CD14-positive monocyte (primary cell): Measurements from ENCODE around the gene NBPF4. TPM values are rescaled to one million over a fixed set of nuclear protein-coding genes. Genes with fewer than 3 reads are reported as not detected.
"Not testable (repeated sequence)": the region's sequence is repeated elsewhere in the genome, so short reads cannot be mapped to it uniquely, and the experiment has no call there.

Experiments
- DNase-seq, 3 donors: peaks; one replicate each; pipeline ENCODE4 v3.0.0-alpha.2; 2011 to 2022
- H2AFZ ChIP-seq: 2 replicates; pipeline ENCODE4 v1.6.0; 2012; ENCODE audit warnings: mild to moderate bottlenecking, low read depth, low read length, inconsistent platforms; ENCODE audit not compliant: insufficient read depth, poor library complexity, severe bottlenecking
- H3K27ac ChIP-seq, 2 donors: 1 replicate in 1 of 2; 2 replicates in 1 of 2; pipeline ENCODE4 v1.5.1; 2012 to 2013; ENCODE audit warnings: low read length in 2 of 2, control low read depth in 1 of 2, inconsistent platforms in 1 of 2, low read depth in 1 of 2, mild to moderate bottlenecking in 1 of 2
- H3K27me3 ChIP-seq, 2 donors: one replicate each; pipeline versions ENCODE4 v1.6.0 to v1.6.1; 2011 to 2013; ENCODE audit warnings: low read length in 2 of 2; ENCODE audit not compliant: control insufficient read depth in 2 of 2, insufficient read depth in 2 of 2
- H3K36me3 ChIP-seq, 2 donors: replicated peaks in 1 of 2; 1 replicate in 1 of 2; 2 replicates in 1 of 2; pipeline versions ENCODE4 v1.5.1 to v1.6.1; 2012 to 2013; ENCODE audit warnings: low read length in 2 of 2, control low read depth in 1 of 2, inconsistent platforms in 1 of 2, mild to moderate bottlenecking in 1 of 2; ENCODE audit not compliant: insufficient read depth in 2 of 2, control insufficient read depth in 1 of 2
- H3K4me1 ChIP-seq, 2 donors: 1 replicate in 1 of 2; 2 replicates in 1 of 2; pipeline versions ENCODE4 v1.5.1 to v1.6.1; 2012 to 2013; ENCODE audit warnings: low read length in 2 of 2, control low read depth in 1 of 2, inconsistent platforms in 1 of 2, mild to moderate bottlenecking in 1 of 2, moderate library complexity in 1 of 2; ENCODE audit not compliant: insufficient read depth in 2 of 2, control insufficient read depth in 1 of 2
- H3K4me2 ChIP-seq: replicated peaks from 2 replicates; pipeline ENCODE3; 2012; ENCODE audit warnings: low read length, moderate library complexity, mild to moderate bottlenecking; ENCODE audit not compliant: poor library complexity, severe bottlenecking; ENCODE audit errors: extremely low read depth
- H3K4me3 ChIP-seq, 3 experiments: fragments of 200-600 bp in 1 of 3; sonication (generic) in 1 of 3; replicated peaks in 1 of 3; 1 replicate in 2 of 3; 2 replicates in 1 of 3; pipeline ENCODE4 v1.5.1; 2011 to 2013; ENCODE audit warnings: low read length in 3 of 3, mild to moderate bottlenecking in 3 of 3, control low read depth in 2 of 3, low read depth in 2 of 3, inconsistent platforms in 1 of 3, moderate library complexity in 1 of 3
- H3K79me2 ChIP-seq: 2 replicates; pipeline ENCODE4 v1.6.0; 2012; ENCODE audit warnings: mild to moderate bottlenecking, control low read depth, inconsistent platforms, low read length, moderate library complexity; ENCODE audit not compliant: insufficient read depth
- H3K9ac ChIP-seq: 2 replicates; pipeline ENCODE4 v1.6.0; 2017; ENCODE audit warnings: low read length, mild to moderate bottlenecking; ENCODE audit not compliant: insufficient read depth, poor library complexity, severe bottlenecking
- H3K9me3 ChIP-seq, 2 donors: replicated peaks in 1 of 2; 1 replicate in 1 of 2; 2 replicates in 1 of 2; pipeline versions ENCODE4 v1.5.1 to v1.6.1; 2012 to 2013; ENCODE audit warnings: low read length in 2 of 2, control low read depth in 1 of 2; ENCODE audit not compliant: control insufficient read depth in 1 of 2, insufficient read depth in 1 of 2
- H4K20me1 ChIP-seq: 2 replicates; pipeline ENCODE4 v1.6.0; 2012; ENCODE audit warnings: mild to moderate bottlenecking, low read length, control low read depth, moderate library complexity; ENCODE audit not compliant: insufficient read depth
- H3K27ac Mint-ChIP-seq, 7 donors: one replicate each; pipeline ENCODE4 v1.8.0; 2020; ENCODE audit warnings: mild to moderate bottlenecking in 7 of 7, mixed read lengths in 7 of 7, moderate library complexity in 6 of 7, inconsistent platforms in 2 of 7
- H3K27me3 Mint-ChIP-seq, 3 donors: one replicate each; pipeline ENCODE4 v1.8.0; 2021 to 2022; ENCODE audit warnings: low read depth in 3 of 3, mild to moderate bottlenecking in 3 of 3, mixed read lengths in 3 of 3, moderate library complexity in 3 of 3, inconsistent platforms in 1 of 3
- H3K36me3 Mint-ChIP-seq, 2 donors: one replicate each; pipeline ENCODE4 v1.8.0; 2020; ENCODE audit warnings: mixed read lengths in 2 of 2, inconsistent platforms in 1 of 2, mild to moderate bottlenecking in 1 of 2
- H3K4me1 Mint-ChIP-seq: one replicate; pipeline ENCODE4 v1.8.0; 2020; ENCODE audit warnings: mild to moderate bottlenecking, mixed read lengths
- H3K4me3 Mint-ChIP-seq, 2 donors: one replicate each; pipeline ENCODE4 v1.8.0; 2020; ENCODE audit warnings: mild to moderate bottlenecking in 2 of 2, mixed read lengths in 2 of 2, moderate library complexity in 1 of 2
- H3K9me3 Mint-ChIP-seq, 7 donors: one replicate each; pipeline ENCODE4 v1.8.0; 2020 to 2022; ENCODE audit warnings: mixed read lengths in 7 of 7, mild to moderate bottlenecking in 6 of 7, moderate library complexity in 6 of 7, inconsistent platforms in 2 of 7
- WGBS: methylation state at CpG from one replicate; pipeline ENCODE4 v1.1.5; 2013; ENCODE audit warnings: missing lambda C conversion rate; ENCODE audit not compliant: insufficient coverage; 5-methylcytosine and 5-hydroxymethylcytosine counted together
- intact Hi-C, 2 donors: fragments of 100-400 bp; cut with micrococcal nuclease; formaldehyde crosslinking; loops; one replicate each; pipeline versions ENCODE4 v1.15.0 to v1.15.1; 2023
- polyA plus RNA-seq, 3 donors: library from polyadenylated mRNA; depleted of rRNA in 1 of 3; unstranded in 2 of 3; stranded (reverse) in 1 of 3; fragments of 300-500 nt in 2 of 3; fragments of >200 nt in 1 of 3; fragmentation: Illumina TruSeq in 2 of 3; gene quantifications; 1 replicate in 2 of 3; 2 replicates in 1 of 3; pipeline ENCODE4 v1.2.3, GENCODE V29; 2012 to 2021
- TF ChIP-seq, protein P1 (sequence below): fragments of 200-600 bp; IDR thresholded peaks from one replicate; pipeline ENCODE4 v1.8.0; 2022; ENCODE audit warnings: antibody characterized with exemption, mild to moderate bottlenecking

Gene NBPF4
- polyA plus RNA-seq, 3 donors = not detected

DNA sequence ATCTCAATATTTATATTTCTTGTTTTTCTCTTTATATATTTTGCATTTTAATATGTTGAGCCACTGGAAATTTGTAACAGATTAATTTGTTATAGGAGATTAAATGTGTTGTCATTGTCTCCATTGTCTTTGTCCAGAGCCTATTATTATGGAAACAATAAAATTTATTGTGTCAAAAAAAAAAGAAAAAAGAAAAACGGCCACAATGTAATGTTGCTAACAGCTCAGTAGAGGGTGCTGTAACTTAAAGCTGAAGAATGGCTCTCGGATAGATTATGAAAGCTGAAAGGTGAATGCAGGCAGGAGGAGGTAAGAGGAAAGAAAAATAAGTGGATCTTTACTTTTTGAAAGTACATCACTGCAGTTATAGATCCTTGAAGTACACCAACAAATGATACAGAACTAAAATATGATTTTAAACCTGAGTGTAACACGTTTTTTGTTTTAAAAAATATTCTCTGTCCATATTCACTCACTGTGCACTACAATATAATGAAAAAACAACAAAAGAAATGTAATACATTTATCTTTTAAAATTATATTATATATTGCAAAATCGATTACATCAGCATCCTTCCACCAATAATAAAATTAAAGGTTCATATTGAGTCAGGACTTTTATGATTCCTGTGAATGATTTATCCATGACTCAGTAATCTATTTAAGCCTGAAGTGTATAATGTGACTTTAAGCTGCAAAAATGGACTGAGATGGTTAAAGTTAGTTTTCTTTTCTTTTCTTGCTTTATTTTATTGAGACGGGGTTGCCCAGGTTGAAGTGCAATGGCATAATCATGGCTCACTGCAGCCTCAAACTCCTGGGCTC, 29.0 kb downstream of the NBPF4 start:
- H3K79me2 ChIP-seq, H4K20me1 ChIP-seq, H3K27ac Mint-ChIP-seq, H3K36me3 Mint-ChIP-seq, H3K4me3 Mint-ChIP-seq, H3K9ac ChIP-seq, H3K27me3 ChIP-seq, H3K9me3 Mint-ChIP-seq, H3K9me3 ChIP-seq, H3K36me3 ChIP-seq, H3K27ac ChIP-seq, H3K4me3 ChIP-seq, H3K4me1 ChIP-seq, H2AFZ ChIP-seq, intact Hi-C loops, H3K4me2 ChIP-seq, H3K4me1 Mint-ChIP-seq: not testable (repeated sequence)
- peak in 1 of 3 donors; percentile 41 for DNase-seq
- TF ChIP-seq, protein P1, sequence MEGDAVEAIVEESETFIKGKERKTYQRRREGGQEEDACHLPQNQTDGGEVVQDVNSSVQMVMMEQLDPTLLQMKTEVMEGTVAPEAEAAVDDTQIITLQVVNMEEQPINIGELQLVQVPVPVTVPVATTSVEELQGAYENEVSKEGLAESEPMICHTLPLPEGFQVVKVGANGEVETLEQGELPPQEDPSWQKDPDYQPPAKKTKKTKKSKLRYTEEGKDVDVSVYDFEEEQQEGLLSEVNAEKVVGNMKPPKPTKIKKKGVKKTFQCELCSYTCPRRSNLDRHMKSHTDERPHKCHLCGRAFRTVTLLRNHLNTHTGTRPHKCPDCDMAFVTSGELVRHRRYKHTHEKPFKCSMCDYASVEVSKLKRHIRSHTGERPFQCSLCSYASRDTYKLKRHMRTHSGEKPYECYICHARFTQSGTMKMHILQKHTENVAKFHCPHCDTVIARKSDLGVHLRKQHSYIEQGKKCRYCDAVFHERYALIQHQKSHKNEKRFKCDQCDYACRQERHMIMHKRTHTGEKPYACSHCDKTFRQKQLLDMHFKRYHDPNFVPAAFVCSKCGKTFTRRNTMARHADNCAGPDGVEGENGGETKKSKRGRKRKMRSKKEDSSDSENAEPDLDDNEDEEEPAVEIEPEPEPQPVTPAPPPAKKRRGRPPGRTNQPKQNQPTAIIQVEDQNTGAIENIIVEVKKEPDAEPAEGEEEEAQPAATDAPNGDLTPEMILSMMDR = peak; percentile 76
- peaks cover 0 to 15% (median 3%) of the 10 kb centered on the region in 3 donors for H3K27me3 Mint-ChIP-seq
- no CpG with 5 or more reads among the region's 5 CpGs for WGBS

DNA sequence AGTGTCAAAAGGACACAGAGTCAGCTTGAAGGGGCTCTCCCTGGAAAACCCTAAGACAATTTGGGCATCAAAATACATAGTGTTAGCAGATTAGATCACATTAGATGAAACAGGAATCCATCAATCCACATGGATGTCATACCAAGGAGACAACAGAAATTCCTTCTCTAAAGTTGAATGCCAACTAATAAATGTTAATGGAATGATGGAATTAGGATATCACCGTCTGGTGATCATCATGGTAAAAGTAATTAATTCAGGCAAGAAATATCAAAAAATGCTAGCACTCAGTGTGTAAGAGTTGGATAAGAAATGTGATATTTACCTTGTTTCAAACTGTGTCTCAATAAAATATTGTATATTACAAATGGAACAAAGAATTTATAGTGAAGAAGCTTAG, 32.9 kb downstream of the NBPF4 start:
- TF ChIP-seq, protein P1 = no peak
- Mint-ChIP-seq H3K36me3 (no peaks in the 10 kb centered on the region), H3K4me3 (no peak overlapping the region), H3K27ac (peak overlapping the region in 1 of 7 donors; percentile 13), H3K27me3 (peaks cover 0 to 15% (median 4%) of the 10 kb centered on the region in 3 donors), H3K4me1 (no peaks in the 10 kb centered on the region), H3K9me3 (peaks cover 0 to 2% (median 0%) of the 10 kb centered on the region in 7 donors)
- Histone ChIP-seq H3K9ac (no peak overlapping the region), H3K4me2 (no peak overlapping the region), H3K4me1 (no peaks in the 10 kb centered on the region), H3K27ac (no peak overlapping the region), H3K36me3 (no peaks in the 10 kb centered on the region), H4K20me1 (no peaks in the 10 kb centered on the region), H3K4me3 (no peak overlapping the region), H3K9me3 (no peaks in the 10 kb centered on the region), H3K79me2 (no peaks in the 10 kb centered on the region), H2AFZ (no peak overlapping the region), H3K27me3 (peaks cover 3% of the 10 kb centered on the region in 2 donors)
- WGBS = 83% methylated on average over 1 of the region's 1 CpG
- DNase-seq = no peak
- intact Hi-C loops = no loop called here
